ENCODE measurements around the gene PIANP.
"Not testable (repeated sequence)": the region's sequence is repeated elsewhere in the genome, so short reads cannot be mapped to it uniquely, and the experiment has no call there.

PIANP gene, protein sequence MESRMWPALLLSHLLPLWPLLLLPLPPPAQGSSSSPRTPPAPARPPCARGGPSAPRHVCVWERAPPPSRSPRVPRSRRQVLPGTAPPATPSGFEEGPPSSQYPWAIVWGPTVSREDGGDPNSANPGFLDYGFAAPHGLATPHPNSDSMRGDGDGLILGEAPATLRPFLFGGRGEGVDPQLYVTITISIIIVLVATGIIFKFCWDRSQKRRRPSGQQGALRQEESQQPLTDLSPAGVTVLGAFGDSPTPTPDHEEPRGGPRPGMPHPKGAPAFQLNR

DNA sequence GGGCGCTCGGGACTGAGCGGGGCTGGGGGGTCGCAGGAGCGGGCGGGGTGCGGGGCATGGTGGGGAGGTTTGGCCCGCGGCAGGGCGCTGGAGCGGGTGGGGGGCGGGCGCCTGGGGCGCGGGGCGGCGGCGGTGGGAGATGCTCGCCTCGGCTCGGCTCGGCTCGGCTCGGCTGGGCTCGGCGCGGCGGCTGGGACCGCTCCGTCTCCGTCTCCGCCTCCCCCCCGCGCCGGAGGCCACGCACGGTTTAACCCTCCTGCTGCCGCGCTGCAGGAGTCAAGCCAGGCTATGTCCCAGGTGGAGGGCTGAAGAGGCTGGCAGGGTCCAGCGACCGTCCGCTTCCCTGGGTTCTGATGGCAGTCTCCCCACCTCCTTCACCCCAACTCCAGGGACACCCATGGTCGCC, at the start of gene PIANP:
PIANP (minus strand) TSS at position 170 of the 406 bp plus-strand sequence. CDS start 2,754 bp downstream, outside the sequence.
- FAIRE-seq, result no peak

DNA sequence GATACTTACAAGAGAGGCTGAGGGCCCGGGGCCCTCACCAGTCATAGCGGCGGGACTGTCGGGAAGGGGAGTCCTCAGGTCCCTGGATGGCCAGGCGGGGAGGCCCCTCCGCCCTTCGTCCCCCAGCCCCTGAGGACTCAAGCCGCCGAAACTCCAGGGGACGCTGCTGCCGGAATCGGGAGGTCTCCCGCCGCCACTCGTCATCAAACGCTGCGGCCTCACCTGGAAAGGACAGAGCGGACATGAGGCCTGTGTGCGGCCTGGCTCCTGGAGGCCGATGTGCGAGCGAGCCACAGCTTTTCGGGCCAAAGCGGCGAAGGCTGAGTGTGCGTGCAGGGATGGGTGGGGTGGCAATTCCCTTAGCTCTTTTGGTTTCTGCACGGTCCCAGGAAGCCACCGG, 48.1 kb upstream of the PIANP start:
- FAIRE-seq, result no peak

DNA sequence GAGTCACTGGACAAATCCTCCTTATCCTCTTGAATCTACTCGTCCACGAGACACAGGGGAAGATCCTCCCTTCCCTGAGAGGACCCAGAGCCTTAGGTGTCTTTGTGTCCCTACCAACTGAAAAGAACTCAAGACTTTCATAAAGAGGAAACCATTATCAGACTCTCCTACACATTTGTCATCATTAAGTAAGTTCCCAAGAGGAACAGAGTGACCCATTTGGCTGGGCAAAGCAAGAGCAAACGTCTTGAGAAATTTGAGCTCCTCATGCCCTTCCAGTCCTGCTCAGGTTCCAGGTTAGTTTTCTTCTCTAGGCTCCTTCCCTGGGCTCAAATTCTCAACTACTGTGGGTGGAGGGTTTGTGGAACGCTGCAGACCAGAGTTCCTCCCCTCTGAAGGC, 46.6 kb upstream of the PIANP start:
- no peak for FAIRE-seq

DNA sequence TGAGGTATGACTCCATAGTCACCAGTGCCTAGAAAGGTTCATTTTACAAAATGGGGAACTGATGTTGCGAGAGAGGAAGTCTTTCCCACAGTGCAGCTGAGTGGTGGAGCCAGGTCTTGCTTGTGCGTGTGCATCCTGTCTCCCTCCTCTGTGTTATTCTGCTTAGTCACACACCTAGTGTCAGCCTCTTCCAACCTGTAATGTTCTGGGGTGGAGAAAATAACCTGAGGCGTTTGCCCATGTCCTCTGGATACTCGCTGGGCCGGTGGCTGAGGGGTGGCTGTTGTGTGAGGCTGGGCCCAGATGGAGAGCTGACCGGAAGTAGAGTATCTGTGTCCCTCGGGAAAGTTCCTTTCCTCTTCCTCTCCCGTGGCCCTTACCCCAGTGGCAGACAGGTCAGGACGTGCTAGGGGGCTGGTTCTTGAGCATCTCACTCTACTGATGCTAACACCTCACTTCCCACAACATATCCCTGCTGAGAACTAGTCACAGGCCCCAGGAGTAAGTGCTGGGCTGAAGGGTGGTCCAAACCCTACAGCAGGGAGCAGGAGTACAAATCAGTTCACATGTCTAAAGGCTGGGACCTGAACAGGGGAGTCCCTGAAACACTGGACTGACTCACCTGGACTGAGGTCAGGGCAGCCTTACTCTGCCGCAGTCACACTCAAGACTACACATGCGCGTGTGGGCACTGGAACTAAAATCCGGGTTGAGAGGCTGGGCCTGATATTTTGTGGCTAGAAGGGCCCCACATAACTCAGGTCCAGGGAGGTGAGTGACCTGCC, 45.3 kb upstream of the PIANP start:
- no peak for FAIRE-seq

DNA sequence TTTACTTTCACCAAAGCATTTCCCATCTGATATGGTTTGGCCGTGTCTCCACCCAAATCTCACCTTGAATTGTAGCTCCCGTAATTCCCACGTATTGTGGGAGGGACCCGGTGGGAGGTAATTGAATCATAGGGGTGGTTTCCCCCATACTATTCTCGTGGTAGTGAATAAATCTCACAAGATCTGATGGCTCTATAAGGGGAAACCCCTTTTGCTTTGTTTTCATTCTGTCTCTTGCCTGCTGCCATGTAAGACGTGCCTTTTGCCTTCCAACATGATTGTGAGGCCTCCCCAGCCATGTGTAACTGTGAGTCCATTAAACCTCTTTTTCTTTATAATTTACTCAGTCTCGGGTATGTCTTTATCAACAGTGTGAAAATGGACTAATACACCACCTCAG, 42.7 kb upstream of the PIANP start:
- FAIRE-seq, result not testable (repeated sequence)

DNA sequence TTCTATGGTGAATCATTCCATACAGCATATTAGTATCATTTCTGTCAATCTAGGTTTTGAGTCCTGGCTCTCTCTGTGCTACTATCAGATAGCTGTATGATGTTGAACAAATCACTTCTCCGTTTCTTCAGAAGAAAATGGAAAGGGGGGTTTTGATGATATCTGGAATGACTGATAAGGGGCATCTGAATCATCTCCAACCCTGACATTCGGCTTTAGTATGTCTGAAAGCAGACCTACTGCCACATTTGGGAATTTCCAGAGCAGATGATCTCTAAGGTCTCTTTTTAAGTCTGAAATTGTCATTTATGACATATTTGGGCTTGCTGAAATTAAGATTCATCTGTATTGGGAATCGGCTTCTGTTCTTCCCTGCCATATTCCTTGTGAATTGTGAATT, 42.2 kb upstream of the PIANP start:
- no peak for FAIRE-seq

DNA sequence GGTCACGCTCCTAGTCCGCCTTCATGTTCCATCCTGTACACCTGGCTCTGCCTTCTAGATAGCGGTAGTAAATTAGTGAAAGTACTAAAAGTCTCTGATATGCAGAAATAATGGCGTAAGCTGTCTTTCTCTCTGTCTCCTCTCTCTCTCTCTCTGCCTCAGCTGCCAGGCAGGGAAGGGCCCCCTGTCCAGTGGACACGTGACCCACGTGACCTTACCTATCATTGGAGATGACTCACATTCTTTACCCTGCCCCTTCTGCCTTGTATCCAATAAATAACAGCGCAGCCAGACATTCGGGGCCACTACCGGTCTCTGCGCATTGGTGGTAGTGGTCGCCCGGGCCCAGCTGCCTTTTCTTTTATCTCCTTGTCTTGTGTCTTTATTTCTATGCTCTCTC, 41.5 kb upstream of the PIANP start:
- FAIRE-seq, result not testable (repeated sequence)

DNA sequence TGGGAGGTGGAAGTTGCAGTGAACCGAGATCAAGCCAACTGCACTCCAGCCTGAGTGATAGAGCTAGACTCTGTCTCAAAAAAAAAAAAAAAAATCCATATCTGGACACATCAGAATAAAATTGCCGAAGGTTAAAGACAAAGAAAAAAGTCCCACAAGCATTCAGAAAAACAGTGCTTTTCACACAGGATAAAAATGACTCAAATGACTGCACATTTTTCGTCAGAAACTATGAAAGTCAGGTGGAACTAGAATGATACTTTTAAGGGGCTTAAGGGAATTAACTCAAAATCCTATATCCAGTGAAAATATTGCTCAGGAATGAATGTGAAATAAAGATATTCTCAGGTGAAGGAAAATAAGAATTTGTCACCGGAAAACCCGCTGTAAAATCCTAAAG, 36.1 kb upstream of the PIANP start:
- FAIRE-seq, result no peak

DNA sequence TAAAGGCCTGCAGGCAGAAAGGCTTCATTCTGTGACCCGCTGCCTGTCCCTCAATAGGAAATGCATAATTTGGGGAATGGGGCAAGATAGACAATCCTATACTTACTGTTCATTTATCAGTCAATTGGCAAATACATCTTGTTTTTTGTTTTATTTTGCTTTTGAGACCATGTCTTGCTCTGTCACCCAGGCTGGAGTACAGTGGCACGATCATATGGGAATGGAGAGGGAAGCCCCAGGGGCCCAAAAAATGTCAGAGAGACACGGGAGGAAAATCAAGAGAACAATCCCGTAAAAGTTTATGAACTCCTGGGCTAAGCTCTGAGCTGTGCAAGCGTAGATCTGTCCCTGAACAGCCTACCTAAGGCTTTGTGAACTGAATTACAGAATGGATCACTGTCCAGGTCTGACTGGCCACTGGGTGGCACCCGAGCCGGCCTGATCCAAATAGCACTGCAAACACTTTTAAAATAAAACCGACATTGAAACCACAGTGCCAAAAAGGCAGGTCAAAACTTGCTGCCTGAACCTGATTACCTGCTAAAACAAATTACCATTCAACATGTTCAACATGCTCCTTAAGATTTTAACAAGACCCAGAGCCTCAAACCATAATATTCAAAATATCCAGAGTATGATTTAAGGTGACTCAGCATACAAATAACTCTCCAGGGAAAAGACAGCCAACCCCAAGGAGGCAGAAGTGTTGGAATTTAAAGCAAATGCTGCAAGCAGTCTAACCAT, 35.0 kb upstream of the PIANP start:
- FAIRE-seq, result peak; percentile 12

DNA sequence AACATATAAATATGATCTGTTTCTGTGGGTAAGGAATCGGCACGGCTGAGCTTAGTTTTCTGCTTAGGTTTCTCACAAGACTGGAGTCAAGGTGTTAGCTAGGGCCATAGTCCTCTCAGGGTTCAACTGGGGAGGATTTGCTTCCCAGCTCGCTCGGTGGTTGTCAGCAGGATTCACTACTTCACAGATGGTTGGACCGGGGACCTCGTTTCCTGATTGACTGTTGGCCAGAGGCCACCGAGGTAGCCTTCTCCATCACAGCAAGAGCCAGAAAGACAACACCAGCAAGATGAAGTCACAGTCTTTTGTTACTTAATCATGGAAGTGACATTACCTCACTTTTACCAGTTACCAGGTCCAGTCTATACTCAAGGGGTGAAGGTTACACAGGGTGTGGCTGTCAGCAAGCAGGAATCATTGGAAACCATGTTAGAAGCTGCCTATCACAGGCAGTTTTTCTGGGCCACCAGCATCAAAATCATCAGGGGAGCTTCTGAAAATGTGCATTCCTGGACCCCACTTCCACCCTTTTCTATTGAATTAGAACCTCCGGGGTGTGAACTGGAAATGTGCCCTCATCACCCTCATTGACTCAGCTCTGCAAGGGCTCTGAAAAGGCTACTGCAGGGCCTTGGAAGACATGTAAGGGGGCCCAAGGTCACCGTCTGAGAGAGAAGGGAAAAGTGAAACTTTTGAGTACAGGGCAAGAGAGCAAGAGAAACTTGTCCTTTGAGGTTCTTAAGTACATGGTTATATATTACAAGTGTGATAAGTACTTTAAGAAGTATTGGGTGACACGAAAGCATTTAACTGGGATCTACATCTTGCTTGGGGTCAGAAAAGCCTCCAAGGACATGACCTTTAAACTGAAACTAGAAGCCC, 34.1 kb upstream of the PIANP start:
- no peak for FAIRE-seq

DNA sequence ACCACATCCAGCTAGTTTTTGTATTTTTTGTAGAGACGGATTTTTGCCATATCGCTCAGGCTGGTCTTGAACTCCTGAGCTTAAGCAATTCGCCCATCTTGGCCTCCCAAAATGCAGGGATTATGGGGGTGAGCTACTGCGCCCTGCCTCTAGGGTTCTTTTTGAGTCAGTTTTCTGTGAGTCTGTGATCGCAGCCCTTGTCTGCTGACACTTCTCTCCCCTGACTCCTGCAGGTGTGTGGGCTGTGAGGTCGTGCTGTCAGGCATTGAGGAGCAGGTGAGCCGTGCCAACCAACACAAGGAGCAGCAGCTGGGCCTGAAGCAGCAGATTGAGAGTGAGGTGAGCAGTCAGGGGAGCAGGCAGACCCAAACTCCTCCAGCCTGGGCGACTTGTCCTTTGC, 29.6 kb upstream of the PIANP start:
- no peak for FAIRE-seq

DNA sequence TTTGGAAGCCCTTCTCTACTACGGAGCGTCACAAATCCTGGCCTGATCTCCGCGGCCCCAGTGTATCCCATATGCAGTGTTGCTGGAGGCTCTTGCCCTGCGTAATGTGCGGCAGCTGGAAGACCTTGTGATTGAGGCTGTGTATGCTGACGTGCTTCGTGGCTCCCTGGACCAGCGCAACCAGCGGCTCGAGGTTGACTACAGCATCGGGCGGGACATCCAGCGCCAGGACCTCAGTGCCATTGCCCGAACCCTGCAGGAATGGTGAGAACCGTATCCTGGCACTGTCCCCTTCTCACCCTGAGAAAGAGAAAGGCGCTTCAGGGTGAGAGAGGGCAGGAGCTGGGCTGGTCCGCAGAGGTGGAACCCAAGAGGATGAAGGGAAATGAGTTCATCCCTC, 28.6 kb upstream of the PIANP start:
- no peak for FAIRE-seq

DNA sequence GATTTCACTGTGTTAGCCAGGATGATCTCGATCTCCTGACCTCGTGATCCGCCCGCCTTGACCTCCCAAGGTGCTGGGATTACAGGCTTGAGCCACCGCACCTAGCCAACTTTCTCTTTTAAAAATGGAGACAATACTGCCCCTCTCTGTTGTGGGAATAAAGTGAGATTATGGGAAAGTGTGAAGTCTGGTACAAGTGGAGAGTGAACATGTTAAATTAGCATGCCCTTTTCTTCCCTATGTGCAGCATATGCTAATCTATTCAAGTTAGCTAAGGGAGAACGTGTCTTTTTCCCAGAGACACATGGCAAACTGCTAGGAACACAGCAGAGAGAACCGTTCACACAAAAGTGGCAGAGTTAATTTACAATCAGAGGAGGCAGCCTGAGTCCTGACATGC, 24.7 kb upstream of the PIANP start:
- no peak for FAIRE-seq

DNA sequence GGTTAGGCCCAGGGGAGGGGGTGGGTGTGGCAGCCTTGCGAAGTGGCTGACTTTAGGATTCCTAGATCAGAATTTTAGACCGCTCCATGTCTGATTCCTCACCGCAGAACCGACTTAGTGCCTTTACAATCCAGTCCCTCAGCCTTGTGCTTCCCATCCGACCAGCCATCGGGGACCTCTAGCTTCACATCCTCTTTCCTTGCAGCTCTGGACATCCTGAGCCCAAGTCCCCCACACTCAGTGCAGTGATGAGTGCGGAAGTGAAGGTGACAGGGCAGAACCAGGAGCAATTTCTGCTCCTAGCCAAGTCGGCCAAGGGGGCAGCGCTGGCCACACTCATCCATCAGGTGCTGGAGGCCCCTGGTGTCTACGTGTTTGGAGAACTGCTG, 23.8 kb upstream of the PIANP start:
- no peak for FAIRE-seq

DNA sequence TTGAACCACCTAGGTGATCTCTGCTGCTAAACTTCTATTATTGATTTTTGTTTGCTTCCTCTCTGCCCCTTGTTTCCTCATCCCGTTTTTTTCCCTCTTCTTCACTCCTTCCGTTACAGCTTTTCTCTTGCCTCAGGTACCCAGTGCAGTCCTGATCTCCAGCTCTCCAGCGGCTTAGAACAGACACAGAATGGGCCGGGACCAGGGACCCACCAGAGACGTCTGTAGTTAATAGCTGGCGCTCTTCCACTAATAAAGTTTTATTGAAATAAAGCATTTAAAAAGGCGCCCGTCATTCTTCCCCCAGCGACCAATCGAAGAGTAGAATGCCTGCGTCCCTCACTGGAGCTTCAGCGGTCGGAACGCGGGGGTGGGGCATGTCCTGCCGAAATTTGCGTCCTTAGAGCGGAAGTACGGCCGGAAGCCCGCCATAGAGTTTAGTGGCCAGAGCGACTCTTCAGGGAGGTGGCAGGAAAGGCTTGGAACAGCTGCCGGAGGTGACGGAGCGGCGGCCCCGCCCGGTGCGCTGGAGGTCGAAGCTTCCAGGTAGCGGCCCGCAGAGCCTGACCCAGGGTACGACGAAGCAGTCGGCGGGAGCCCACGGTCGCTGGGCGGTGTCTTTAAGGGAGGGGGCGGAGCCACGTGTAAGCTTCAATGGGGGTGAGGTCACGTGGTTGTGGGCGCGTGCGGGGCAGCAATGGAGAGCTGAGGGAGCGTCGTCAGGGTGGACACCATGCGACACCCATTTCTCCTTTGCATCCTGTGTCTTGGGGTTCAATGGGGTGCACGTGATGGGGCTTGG, 23.2 kb upstream of the PIANP start, which contains the start of gene COPS7A:
COPS7A (plus strand) TSS at position 440 of the 802 bp plus-strand sequence. CDS start 611 bp downstream, outside the sequence.
- peak; percentile 97 for FAIRE-seq

DNA sequence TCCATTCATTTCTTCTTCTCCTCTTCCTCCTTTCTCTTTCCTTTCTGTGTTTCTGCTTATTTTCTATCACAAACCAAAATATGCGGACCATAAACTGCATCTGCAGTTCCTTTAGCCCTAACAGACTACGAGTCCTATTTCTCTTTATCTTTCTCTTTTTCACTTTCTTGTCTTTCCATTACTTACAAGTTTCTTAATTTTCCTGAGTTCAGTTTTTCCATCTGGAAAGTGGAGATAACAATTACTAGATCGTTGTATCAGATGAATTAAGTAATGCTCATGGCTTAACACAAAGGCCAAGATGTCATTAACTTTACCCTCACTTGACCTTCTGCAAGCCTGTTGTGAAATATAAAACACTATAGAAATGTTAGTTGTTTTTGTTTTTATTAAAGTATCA, 22.2 kb upstream of the PIANP start:
- no peak for FAIRE-seq

DNA sequence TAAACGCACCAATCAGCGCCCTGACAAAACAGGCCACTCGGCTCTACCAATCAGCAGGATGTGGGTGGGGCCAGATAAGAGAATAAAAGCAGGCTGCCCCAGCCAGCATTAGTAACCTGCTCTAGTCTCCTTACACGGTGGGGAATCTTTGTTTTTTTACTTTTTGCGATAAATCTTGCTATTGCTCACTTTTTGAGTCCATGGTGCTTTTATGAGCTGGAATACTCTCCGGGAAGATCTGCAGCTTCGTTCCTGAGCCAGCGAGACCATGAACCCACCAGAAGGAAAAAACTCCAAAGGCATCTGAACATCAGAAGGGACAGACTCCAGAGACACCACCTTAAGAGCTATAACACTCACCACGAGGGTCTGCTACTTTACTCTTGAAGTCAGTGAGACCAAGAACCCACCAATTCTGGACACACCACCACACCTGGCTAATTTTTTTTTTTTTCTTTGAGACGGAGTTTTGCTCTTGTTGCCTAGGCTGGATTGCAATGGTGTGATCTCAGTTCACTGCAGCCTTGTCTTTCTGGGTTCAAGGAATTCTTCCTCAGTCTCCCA, 16.3 kb upstream of the PIANP start:
- no peak for FAIRE-seq

DNA sequence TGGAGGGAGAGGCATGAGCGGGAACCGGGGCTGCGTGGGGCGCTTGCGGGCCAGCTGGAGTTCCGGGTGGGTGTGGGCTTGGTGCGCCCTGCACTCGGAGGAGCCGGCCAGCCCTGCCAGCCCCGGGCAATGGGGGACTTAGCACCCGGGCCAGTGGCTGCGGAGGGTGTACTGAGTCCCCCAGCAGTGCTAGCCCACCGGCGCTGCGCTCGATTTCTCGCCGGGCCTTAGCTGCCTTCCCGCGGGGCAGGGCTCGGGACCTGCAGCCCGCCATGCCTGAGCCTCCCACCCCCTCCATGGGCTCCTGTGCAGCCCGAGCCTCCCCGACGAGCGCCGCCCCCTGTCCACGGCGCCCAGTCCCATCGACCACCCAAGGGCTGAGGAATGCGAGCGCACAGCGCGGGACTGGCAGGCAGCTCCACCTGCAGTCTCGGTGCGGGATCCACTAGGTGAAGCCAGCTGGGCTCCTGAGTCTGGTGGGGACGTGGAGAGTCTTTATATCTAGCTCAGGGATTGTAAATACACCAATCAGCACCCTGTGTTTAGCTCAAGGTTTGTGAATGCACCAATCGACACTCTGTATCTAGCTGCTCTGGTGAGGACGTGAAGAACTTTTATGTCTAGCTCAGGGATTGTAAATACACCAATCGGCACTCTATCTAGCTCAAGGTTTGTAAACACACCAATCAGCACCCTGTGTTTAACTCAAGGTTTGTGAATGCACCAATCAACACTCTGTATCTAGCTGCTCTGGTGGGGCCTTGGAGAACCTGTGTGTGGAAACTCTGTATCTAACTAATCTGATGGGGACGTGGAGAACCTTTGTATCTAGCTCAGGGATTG, 15.6 kb upstream of the PIANP start:
- not testable (repeated sequence) for FAIRE-seq

DNA sequence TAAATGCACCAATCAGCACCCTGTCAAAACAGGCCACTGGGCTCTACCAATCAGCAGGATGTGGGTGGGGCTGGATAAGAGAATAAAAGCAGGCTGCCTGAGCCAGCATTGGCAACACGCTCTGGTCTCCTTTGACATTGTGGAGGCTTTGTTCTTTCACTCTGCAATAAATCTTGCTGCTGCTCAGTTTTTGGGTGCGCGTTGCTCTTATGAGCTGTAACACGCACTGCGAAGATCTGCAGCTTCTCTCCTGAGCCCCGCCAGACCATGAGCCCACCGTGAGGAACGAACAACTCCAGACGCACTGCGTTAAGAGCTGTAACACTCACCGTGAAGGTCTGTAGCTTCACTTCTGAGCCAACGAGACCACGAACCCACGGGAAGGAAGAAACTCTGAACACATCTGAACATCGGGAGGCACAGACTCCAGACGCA, 8.4 kb upstream of the PIANP start:
- FAIRE-seq, result no peak

DNA sequence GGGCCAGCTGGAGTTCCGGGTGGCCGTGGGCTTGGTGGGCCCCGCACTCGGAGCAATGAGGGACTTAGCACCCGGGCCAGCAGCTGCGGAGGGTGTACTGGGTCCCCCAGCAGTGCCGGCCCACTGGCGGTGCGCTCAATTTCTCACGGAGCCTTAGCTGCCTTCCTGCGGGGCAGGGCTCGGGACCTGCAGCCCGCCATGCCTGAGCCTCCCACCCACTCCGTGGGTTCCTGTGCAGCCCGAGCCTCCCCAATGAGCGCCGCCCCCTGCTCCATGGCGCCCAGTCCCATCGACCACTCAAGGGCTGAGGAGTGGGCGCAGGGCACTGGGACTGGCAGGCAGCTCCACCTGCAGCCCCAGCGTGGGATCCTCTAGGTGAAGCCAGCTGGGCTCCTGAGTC, 7.7 kb upstream of the PIANP start:
- not testable (repeated sequence) for FAIRE-seq
